HG03064 (cell line): ENCODE data around the gene CREB3L1.
A peak's percentile ranks its signal among the peaks of the same experiment; 100 is the strongest.

ENCODE experiments used
- ATAC-seq: cut with Tn5 transposase; IDR thresholded peaks from one replicate; pipeline ENCODE4 v1.9.1; 2021; ENCODE audit warnings: low read depth; ENCODE audit not compliant: unreplicated experiment

Gene CREB3L1

DNA sequence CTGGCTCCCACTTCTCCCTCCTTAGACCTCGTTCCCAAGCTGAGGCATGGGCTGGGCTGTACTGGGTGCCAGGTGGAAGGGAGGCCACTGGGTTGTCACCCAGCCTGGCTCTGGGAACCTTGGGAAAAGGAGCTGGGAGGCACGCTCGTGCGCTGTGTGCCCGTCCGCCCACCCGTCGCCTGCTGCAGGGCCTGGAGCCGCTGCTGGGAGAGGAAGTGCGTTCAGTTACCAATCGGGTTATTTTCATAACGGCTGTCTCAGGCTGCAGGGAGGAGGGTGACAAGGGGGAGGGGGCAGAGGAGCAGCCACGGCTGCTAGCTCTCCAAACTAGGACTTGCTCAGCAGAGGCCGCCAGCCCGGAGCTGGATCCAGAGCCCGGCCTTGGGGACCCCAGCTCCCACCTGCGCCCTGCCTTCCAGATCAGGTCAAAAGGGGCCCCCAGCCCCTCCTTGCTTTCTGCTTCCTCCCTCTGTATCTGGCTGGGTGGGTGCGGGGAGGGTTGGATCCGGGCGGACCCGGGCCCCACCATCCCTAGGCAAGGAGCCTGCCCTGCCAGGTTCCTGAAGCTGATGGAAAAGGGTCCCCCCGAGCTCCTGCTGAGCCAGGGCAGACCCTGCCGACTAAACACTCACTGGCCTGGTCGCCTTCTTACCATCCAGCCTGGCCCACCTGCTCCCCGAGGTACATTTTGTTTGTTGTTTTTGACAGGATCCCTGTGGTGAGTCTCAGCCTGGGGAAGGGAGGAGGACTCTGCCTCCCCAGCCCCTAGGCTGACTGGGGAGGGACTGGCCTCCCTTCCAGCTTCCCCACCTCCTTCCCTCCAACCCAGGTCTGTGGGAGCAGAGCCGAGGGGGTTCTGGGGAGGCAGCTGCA lies 84.1 kb downstream of the CREB3L1 start:
- ATAC-seq: peak; percentile 94

DNA sequence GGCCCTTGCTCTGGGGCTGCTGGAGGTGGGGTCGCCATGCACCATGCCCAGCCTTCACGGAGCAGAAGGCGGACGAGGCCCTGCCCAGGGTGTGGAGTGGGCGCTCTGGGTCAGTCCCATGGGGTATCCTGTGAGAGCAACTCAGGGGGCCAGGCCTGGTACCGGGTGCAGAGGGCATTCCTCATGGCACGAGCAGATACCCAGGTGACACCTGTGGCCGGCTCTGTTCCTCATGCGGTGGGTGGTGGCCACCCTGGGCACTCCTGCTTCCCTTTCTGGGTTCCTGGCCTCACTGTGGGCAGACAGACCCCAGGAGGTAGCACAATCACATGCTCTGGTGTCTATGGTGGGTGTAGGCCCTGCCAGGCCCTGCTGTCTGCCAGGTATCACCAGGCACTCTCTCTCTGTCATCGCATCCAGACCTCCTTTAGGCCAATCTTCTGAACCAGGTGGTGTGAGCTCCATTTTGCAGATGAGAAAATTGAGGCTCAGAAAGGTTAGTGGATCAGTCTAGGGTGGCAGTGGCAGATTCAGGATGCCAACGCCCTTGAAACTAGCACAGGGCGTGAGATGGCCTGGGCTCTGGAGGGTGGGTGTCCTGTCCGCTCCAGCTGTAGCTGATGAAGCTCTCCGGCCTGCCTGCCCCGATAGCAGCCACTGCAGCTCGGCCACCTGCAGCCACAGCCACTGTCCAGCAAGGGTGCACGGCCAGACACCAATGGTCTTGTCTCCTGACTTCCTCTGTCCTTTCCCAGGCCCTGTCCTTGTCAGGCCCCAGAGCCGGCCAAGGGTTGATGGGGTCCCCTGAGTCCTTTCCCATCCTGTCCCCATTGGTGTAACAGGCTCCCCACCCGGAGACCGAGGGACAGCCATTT lies 84.9 kb downstream of the CREB3L1 start:
- no peak for ATAC-seq

DNA sequence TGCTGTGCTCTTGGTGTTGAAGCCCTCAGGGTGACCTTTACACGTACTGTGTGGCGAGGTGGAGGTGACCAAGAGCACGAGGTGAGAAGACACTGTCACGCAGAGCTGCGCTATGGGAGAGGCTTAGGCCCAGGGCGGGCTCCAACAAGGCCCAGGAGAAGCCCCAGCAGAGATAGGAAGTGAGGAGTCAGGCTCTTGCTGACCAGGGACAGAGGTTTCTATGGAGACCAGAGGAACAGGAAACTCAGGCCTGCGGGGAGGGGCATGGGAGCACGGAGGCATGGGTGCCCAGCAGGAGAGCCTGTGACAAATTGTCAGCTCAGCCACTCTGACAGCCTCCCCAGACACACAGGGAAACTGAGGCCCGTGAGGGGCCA lies 85.6 kb downstream of the CREB3L1 start:
- no peak for ATAC-seq

DNA sequence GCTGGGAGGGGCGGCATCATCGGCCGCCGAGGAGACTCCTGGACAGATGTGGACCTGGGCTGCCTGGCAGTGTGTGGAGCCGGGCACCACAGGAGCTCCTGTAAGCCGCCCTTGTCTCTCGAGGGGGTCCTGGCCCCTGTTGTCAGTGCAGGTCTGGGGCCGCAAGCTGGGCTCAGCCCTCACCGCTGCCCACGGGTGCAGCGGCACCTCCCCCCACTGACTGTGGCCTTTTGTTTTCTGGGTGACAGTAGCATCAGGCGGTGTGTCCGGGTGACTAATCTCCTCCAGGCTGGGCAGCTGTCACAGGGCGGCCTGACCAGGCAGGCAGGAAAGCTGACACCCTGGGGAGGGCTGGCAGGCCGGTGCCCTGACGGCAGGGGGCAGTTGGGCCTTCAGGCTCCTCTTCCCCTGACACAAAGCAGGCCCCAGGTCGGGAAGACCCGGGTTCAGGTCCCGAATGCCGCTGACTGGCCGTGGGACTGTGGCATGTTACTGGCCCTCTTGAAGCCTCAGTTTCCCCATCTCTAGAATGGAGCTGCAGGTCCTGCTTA lies 86.1 kb downstream of the CREB3L1 start:
- ATAC-seq: no peak

DNA sequence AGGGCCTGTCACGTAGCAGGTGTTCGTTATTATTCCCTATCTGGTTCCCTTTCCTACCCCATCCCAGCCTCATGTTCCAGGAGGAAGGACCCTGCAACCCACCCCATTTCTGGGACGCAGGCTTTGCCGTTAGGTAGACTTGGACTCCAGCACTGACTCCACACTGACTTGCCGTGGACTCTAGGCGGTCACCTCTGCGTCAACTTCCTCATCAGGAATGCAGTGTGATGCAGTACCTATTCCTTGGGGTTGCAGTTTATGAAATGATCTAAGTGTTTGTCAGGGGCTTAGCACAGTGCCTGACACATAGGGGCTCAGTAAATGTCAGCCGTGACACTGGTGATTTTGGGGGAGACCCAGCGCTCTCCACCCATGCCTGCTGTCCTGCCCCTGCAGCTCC lies 86.6 kb downstream of the CREB3L1 start:
- no peak for ATAC-seq

DNA sequence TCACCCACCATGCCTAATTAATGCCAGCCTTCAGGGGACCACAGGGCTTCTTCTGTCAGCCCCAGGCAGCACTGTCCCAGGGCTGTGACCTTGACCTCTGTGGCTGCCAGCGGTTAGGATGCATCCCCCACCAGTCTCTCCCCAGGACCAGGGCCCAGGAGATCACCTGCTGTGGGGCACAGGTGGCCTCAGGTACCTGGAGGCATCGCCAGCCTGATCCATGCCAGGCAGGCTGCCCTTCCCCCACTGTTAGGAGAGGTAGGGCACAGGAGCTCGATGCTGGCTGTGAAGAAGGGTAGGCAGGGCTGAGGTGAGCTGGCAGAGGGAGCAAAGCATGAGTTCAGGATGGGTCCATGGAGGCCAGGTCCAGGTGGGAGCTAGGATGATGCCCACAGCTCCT lies 87.3 kb downstream of the CREB3L1 start:
- no peak for ATAC-seq

DNA sequence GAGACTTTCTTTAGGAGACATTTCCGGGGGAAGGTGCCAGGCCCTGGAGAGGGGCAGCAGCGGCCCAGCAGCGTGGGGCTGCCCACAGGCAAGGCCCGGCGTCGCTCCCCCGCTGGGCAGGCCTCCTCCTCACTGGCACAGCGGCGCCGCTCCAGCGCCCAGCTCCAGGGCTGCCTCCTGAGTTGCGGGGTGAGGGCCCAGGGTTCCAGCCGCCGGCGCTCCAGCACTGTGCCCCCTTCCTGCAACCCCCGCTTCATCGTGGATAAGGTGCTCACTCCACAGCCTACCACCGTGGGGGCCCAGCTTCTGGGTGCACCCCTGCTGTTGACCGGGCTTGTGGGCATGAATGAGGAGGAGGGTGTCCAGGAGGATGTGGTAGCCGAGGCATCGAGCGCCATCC lies 88.8 kb downstream of the CREB3L1 start:
- ATAC-seq: no peak

DNA sequence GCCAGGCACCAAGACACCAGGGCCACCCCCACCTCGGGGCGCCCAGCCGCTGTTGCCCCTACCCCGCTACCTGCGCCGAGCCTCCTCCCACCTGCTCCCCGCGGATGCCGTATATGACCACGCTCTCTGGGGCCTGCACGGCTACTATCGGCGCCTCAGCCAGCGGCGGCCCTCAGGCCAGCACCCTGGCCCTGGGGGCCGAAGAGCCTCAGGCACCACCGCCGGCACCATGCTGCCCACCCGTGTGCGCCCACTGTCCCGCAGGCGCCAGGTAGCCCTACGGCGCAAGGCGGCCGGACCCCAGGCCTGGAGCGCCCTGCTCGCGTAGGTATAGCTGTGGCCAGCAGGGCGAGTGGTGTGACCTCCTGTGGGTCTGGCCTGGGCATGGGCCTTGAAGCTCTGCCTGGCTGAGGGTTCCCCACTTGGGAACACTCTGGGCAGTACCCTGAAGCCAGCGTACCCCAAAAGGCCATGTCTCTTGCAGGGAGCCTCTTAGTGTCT lies 89.2 kb downstream of the CREB3L1 start:
- ATAC-seq: no peak

DNA sequence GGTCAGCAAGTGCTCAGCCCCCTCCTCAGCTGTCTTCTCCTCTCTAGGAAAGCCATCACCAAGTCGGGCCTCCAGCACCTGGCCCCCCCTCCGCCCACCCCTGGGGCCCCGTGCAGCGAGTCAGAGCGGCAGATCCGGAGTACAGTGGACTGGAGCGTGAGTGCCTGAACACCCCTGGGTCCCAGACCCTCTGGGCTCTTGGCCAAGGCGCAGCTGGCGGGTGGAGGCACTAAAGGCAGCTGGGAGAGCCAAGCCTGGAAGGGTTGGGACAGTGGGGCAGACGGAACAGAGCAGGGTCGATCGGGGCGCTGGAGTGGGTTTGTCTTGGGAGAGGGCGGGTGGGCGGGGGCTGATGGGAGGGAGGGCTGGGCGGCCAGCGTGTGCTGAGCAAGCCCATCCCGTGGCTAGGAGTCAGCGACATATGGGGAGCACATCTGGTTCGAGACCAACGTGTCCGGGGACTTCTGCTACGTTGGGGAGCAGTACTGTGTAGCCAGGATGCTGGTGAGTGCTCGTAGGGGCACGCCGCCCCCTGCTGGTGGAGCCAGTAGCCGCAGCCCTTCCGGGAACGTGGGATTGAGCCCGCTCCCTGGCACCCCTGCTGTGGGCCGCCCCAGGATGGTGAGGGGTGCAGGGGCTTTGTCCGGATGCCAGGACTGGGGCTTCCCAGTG lies 89.9 kb downstream of the CREB3L1 start:
- peak; percentile 46 for ATAC-seq

DNA sequence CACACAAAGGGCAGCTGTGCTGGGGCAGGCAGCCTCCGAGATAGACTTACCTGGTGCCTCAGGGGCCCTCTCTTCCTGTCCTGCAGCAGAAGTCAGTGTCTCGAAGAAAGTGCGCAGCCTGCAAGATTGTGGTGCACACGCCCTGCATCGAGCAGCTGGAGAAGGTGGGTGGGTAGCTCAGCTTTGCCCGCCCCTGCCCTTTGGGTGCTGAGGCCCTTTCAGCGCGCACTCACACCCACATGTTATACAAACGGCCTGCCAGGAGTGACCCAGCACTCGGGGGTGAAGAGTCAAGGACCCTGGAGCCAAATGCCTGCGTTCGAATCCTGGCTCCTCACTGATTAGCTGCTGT lies 90.4 kb downstream of the CREB3L1 start:
- no peak for ATAC-seq

DNA sequence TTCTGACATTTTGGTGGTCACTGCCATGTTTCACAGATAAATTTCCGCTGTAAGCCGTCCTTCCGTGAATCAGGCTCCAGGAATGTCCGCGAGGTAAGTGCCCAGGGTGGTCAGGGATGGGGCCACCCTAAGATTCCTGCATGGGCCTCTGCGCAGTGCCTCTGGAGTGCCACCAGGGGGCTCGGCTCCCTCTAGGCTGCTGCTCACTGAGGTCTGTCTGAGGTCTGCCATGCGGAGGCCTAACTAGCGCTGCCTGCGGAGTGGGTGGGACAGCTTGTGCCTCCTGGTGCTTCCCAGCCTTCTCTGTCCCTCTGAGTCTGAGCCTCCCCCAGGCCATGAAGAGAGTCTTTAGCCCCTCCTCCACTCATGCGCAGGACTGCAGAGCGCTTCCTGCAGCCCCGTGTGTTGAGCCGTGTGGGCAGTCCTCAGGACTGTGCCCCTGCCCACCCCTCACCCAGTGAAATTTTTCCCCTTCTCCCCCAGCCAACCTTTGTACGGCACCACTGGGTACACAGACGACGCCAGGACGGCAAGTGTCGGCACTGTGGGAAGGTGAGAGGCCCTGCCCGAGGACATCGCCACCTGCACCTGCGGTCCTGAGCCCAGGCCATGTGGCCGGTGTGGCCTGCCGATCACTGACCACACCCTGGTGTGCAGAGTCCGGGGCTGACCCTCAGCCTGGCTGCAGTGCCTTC lies 92.1 kb downstream of the CREB3L1 start:
- no peak for ATAC-seq

DNA sequence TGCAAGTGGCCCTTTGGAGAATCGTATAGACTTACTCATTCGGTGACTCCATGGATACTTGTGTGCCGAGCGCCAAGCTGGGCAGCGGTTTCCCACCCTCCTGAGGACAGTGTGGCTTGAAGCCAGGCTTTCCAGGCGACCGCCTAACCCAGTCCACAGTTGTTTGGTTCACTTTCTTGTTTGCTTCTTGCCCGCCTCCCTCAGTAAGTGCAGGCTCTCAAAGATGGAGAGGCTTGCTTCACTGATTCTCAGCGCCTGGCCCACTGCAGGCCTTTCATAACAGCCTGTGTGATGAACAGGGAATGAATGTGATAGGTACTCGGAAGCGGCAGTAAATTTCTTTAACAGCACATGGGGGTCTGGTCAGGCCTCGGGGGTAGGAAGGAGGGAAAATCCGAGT lies 92.8 kb downstream of the CREB3L1 start:
- ATAC-seq: no peak
